HG03159 (cell line): ENCODE results near the gene FGFRL1.

ENCODE experiments used
- ATAC-seq: cut with Tn5 transposase; IDR thresholded peaks from one replicate; pipeline ENCODE4 v1.9.1; 2021; ENCODE audit warnings: mild to moderate bottlenecking, moderate library complexity; ENCODE audit not compliant: unreplicated experiment

The FGFRL1 gene

GRCh38 chr4:1004071-1004418 is 7.4 kb upstream of the FGFRL1 start:
- no peak for ATAC-seq

- ATAC-seq = no peak
Measured at GRCh38 chr4:1004557-1005485, 6.6 kb upstream of the FGFRL1 start.

DNA sequence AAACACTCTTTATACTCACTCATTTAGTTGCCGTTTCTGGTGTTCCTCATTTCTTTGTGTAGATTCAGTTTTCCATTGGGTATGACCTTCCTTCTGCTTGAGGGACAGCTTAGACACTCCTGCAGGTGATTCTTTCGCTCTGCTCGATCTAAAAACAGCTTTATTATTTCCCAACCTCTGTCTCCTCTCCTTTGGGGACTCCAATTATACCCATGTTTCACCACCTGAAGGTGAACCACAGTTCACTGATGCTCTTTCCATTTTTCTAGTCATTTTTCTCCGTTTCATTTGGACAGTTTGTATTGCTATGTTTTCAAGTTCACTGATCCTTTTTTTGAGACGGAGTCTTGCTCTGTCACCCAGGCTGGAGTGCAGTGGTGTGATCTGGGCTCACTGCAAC is 4.6 kb upstream of the FGFRL1 start:
- no peak for ATAC-seq

- ATAC-seq = no peak
Measured at GRCh38 chr4:1008840-1009541, 2.4 kb upstream of the FGFRL1 start.

DNA sequence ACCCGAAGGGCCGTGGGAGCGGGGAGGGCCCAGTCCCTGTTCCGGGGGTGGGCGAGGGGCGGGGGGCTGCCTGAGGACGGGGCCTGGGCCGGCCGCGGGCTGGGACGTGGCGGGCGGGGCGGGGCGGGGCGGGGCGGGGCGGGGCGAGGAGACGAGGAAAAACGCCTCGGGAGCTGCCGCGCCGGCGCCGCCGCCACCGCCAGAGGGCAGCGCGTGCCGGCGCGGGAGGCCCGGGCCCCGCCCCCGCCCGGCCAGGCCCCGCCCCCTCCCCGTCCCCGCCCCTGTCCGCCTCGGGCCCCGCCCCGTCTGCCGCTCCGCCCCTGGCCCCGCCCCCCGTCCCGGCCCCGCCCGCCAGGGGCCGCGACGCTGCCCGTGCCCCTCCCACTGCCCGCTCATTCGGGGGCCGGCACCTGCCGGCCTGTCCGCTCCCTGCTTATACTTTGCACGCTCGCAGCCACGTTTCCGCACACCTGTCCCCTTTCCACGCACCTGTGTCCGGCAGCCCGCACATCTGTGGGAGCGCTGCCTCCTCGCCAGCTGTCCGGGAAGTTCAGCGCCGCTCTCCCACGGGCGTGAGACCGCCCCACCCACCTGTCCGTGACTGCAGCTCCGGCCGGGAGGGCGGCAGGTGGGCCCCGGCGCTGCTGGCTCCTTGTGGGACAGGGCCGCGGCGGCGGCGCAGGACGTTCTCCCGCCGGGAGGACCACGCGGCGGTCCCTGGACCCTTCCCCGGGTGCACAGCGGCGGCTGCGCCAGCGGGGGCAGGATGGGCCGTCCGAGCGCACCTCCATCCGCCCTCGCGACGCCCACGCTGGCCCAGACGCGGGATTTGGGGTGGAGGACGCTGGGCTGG is 1.7 kb upstream of the FGFRL1 start:
- no peak for ATAC-seq

- no peak for ATAC-seq
Measured at GRCh38 chr4:1010395-1011021, 918 bp upstream of the FGFRL1 start.

- no peak for ATAC-seq
Measured at GRCh38 chr4:1011666-1012033, 224 bp downstream of the FGFRL1 start.

DNA sequence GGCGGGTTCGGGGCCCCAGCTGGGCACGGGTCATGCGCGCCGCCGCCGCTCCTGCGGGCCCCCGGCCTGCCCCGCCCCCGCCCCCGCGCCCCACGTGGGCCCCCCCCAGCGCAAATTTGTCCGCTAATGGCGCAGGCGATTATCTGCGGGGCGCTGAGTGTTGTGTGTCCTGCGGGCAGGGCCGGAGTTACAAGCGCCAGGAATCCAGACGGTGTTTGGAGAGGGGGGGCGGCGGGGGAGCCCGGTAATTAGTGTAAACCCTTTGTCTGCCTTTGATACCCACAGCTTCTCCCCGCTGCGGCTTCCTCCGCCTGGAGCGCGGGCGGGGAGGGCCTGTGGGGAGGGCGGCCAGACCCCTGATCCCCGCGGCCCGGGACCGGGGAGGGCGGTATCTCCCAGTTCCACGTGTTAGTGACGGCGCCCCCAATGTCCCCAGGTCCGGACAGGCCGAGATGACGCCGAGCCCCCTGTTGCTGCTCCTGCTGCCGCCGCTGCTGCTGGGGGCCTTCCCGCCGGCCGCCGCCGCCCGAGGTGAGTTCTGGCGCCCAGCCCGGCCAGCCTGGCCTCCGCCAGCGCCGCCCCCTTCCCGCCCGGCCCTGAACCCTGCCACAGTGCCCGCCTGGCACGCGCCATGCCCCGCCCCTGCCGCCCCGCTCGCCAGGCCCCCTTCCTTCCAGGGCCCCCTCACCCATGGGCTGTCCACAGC is 761 bp downstream of the FGFRL1 start:
- ATAC-seq = no peak

- ATAC-seq = no peak
Measured at GRCh38 chr4:1013225-1014073, 2.0 kb downstream of the FGFRL1 start.

DNA sequence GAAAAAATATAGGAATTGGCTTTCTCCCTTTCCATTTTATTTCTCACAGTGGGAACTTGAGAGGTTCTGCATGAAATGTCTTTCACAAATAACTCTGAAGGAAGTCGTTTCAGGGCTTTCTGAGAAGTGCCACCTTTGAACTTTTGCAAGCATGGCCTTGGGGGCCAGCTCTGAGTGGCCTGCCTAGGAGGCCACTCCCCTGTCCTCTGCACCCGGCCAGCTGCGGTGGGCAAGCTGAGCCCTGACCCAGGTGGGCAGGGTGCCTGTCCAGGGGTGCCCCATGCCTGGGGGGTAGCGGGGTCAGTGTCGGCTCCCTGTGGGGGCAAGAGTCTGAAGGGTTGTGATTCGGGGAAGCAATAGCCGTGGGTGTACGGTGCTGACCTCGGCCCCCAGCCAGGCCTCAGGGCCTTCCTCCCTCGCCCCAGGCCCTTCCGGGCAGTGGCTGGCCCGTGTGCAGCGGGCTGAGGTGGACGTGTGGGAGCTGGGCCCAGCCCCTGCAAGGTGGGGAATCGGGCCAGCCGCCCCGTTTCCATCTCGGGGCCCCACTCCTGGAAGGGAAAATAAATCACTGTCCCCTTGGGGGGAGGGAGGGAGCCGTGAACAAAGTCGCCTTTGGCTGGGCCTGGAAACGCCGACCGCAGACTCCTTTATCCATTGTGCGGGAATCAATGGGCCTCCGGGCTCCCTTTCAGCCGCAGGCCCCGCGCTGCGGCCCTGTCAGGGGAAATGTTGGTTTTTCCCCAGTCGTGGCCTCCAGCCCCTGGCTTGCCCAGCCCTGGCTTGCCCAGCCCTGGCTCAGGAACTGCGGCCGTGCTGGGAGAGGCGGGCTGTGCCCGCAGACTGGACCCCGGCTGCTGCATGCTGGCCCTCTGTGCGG is 3.1 kb downstream of the FGFRL1 start:
- ATAC-seq = no peak

DNA sequence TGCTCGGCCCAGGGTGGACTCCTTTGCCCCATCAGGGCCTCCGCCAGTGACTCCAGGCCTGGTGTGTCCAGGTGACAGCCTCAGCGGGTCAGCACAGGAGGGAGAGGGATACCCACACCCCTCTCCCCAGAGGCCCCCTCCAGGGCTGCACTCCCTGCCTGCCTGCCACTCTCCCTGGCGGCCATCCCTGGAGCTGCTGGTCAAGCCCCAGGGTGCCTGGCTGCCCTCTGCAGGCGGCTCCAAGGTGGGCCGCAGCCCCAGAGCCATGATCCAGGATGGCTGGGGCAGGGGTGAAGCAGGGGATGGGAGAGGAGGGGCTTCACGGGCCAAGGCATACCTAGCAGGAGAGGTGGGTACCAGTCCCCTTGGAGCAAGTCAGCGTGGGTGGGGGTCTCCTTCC is 3.8 kb downstream of the FGFRL1 start:
- ATAC-seq = no peak

- no peak for ATAC-seq
Measured at GRCh38 chr4:1015746-1016145, 4.3 kb downstream of the FGFRL1 start.

- ATAC-seq = no peak
Measured at GRCh38 chr4:1017211-1017610, 5.8 kb downstream of the FGFRL1 start.

- no peak for ATAC-seq
Measured at GRCh38 chr4:1017706-1018105, 6.3 kb downstream of the FGFRL1 start.

- no peak for ATAC-seq
Measured at GRCh38 chr4:1018147-1019020, 7.0 kb downstream of the FGFRL1 start.

DNA sequence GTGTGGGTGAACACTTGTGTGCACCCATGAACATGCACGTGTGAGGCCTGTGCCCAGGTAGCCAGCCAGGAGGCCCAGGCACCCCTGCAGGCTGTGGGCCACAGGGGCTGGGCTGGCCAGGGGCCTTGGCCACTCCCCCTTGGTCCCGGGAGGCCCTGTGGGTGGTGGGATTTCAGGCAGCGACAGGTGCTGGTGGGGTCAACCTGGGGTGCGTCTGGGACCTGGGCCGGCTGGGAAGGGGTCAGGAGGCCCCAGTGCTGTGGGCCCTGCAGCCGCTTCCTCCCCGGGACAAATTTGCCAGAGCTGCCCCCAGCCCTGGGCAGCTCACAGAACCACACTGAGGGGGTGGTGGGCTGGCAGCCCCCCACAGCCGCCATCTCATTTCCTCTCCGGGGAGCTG is 7.9 kb downstream of the FGFRL1 start:
- no peak for ATAC-seq

DNA sequence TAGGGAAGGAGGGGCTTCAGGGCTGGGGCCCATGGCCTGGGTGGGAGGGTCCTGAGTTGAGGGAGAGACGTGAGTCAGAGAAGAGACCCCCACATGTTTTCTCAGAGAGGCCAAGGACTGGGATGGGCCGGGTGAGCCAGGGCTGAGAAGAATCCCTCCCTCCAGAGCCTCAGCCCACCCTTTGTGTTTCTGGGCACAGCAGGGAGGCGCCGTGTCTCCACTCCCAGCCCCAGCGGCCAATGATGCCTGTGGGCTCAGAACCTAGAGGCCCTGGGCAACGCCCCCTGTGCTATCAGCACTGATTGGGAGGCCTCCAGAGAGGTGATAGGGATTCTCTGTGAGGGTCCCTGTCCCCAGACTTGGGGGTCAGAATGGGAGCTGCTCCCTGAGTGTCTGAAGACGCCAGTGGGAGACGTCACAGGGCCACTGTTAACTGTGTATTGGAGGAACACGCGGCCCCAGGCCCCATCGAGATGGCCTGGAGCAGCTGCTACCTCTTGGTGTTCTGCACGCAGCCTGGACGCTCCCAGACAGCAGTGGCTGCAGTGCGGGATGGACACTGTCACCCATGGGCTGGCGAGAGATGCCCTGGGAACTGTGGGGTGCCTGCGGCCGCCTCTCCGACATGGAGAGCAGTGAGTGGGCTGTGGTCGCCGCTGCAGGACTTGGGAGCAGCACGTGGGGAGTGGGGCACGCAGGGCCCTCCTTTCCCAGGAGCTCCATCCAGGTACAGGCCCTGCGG is 8.5 kb downstream of the FGFRL1 start:
- ATAC-seq = no peak
